K562 (cell line): ENCODE measurements around the gene NEMF. TPM values are rescaled to one million over a fixed set of nuclear protein-coding genes. Genes with fewer than 3 reads are reported as not detected.

Experiments
- ARID2 ChIP-seq: fragments of 450-650 bp; IDR thresholded peaks from 2 replicates; pipeline ENCODE4 v1.6.1; 2017; ENCODE audit warnings: antibody characterized with exemption, mild to moderate bottlenecking
- ESRRA ChIP-seq: fragments of 450-650 bp; IDR thresholded peaks from 2 replicates; pipeline ENCODE4 v1.6.1; 2014; ENCODE audit warnings: low read depth, mild to moderate bottlenecking, moderate library complexity, borderline replicate concordance
- FIP1L1 ChIP-seq: fragments of 200-400 bp; formaldehyde crosslinking; IDR thresholded peaks from 2 replicates; pipeline ENCODE4 v1.6.1; 2018; ENCODE audit warnings: mild to moderate bottlenecking, low read depth, low read length; ENCODE audit not compliant: poor library complexity, severe bottlenecking
- GATAD2B ChIP-seq: fragments of 450-650 bp; IDR thresholded peaks from 2 replicates; pipeline ENCODE4 v1.6.1; 2017; ENCODE audit warnings: mild to moderate bottlenecking, borderline replicate concordance
- KAT7 ChIP-seq: sonication (generic); formaldehyde crosslinking; IDR thresholded peaks from 2 replicates; pipeline ENCODE4 v1.8.0; 2022; ENCODE audit warnings: missing genetic modification reagents, mild to moderate bottlenecking, borderline replicate concordance
- MAZ ChIP-seq, 2 experiments: fragments of 450-650 bp in 1 of 2; sonication (generic) in 1 of 2; formaldehyde crosslinking; IDR thresholded peaks in 1 of 2; conservative IDR thresholded peaks in 1 of 2; 2 replicates each; pipeline versions ENCODE4 v1.4.0 to v1.5.0; 2020; ENCODE audit warnings: mild to moderate bottlenecking in 1 of 2, missing genetic modification reagents in 1 of 2
- MXI1 ChIP-seq: IDR thresholded peaks from 2 replicates; pipeline ENCODE4 v1.6.1; 2011; ENCODE audit warnings: low read depth, mild to moderate bottlenecking, improper control_type of control experiment, low read length
- PHTF2 ChIP-seq: fragments of 250-450 bp; sonication (Bioruptor Pico); IDR thresholded peaks from 2 replicates; pipeline ENCODE4 v1.5.0; 2021; ENCODE audit warnings: mild to moderate bottlenecking
- RAD51 ChIP-seq: fragments of 450-650 bp; IDR thresholded peaks from 2 replicates; pipeline ENCODE4 v1.7.1; 2016; ENCODE audit warnings: low read depth, mild to moderate bottlenecking, borderline replicate concordance
- SAP30 ChIP-seq: fragments of 200-600 bp; sonication (generic); IDR thresholded peaks from 2 replicates; pipeline ENCODE4 v1.6.1; 2012; ENCODE audit warnings: borderline replicate concordance, low read depth, mild to moderate bottlenecking, moderate library complexity, low read length, control low read depth, inconsistent platforms; ENCODE audit not compliant: insufficient read depth, poor library complexity, severe bottlenecking
- ZNF316 ChIP-seq: fragments of 450-650 bp; IDR thresholded peaks from 2 replicates; pipeline ENCODE4 v1.6.1; 2016
- polyA plus RNA-seq, 8 experiments: library from polyadenylated mRNA; depleted of rRNA in 4 of 8; stranded (reverse) in 5 of 8; unstranded in 3 of 8; fragments of >200 nt; fragmentation: Nextera tagmentation in 2 of 8; fragmentation: Illumina TruSeq in 1 of 8; extraction: Ambion mirVana in 2 of 8; extraction: Trizol in 1 of 8; gene quantifications; 2 replicates each; pipeline versions ENCODE4 v1.2.1 to v1.2.3, GENCODE V29; 2011 to 2014; ENCODE audit warnings: inconsistent platforms in 1 of 8, missing spikeins in 1 of 8
- total RNA-seq, 7 experiments: library from RNA; depleted of rRNA in 6 of 7; stranded (reverse); fragments of >200 nt in 6 of 7; fragmentation: Illumina TruSeq in 2 of 7; extraction: Trizol in 2 of 7; gene quantifications; 2 replicates each; pipeline versions ENCODE4 v1.2.1 to v1.2.3, GENCODE V29; 2011 to 2021; ENCODE audit warnings: low replicate concordance in 1 of 7
- TF ChIP-seq, protein P1 (sequence below): fragments of 450-650 bp; formaldehyde crosslinking; IDR thresholded peaks from 2 replicates; pipeline ENCODE4 v1.4.0; 2022; ENCODE audit warnings: missing genetic modification characterization
- TF ChIP-seq, protein P2 (sequence below): fragments of 250-450 bp; sonication (Bioruptor Pico); IDR thresholded peaks from 2 replicates; pipeline ENCODE4 v1.4.0; 2020; ENCODE audit warnings: mild to moderate bottlenecking, moderate library complexity
- TF ChIP-seq, protein P3 (sequence below): fragments of 250-450 bp; sonication (Bioruptor Pico); IDR thresholded peaks from 2 replicates; pipeline ENCODE4 v1.5.0; 2022; ENCODE audit warnings: mild to moderate bottlenecking
- TF ChIP-seq, protein P4 (sequence below): fragments of 150-350 bp; conservative IDR thresholded peaks from 2 replicates; pipeline ENCODE4 v1.6.1; 2014; ENCODE audit warnings: low read length
- TF ChIP-seq, protein P5 (sequence below): fragments of 450-650 bp; IDR thresholded peaks from 2 replicates; pipeline ENCODE4 v1.6.1; 2016

Gene NEMF
- total and polyA plus RNA-seq, 9 of the 15 experiments (the other 6 are each of a cell fraction or from before 2014, with no cell fraction given): 38.8 to 94.4 (median 61.0) TPM

DNA sequence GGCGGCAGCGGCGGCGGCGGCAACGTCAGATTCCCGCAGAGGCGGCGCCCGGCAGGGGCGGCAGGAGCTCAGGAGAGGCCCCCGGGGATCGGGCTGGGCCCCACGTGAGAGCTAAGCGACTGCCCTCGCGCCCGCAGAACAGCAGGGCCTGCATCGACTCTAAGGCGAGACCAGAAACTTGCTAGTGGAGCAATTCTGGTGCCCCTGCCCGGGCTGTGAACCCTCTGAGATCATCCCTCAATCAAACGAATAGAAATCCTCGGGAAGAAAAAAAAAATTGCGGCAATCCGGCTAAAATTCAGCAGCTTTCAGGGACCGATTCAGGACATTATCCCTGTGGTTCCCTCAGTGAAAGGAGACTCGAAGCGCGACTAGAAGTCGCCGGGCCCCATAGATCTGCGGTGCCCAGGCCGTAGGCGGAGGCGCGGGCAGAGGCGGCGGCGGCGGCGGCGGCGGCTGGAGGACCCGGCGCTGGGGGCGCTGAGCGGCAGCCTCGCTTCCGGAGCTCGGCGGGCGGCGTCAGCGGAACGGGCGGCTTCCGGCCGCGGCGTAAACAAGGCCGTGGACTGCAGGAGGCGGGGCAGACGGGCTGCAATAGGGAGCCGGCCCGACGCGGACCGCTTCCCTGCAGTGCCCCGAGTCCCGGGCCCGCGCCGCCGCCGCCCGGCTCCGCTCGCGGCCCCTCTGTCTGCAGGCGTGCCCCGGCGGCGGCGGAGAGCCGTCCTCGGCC lies 84.9 kb downstream of the NEMF start, which contains the start of gene KLHDC2 (continued):
- TF ChIP-seq FIP1L1 (peak; percentile 76), MAZ (CRISPR knock-in tag; conservative IDR thresholded peaks at IDR 0.05 in 1 of 2, IDR thresholded peaks at IDR 0.05 in 1 of 2) (peak; percentile 34 to 55; a peak in 1 of 4 replicates), ZNF316 (no peak), ARID2 (no peak), GATAD2B (peak; percentile 85), KAT7 (CRISPR knock-in tag) (no peak), MXI1 (no peak), RAD51 (no peak; the same call in 1 of the 2 replicates), ESRRA (no peak; the same call in 1 of the 2 replicates), PHTF2 (CRISPR knock-in tag) (no peak), SAP30 (no peak)
- TF ChIP-seq, protein P1, sequence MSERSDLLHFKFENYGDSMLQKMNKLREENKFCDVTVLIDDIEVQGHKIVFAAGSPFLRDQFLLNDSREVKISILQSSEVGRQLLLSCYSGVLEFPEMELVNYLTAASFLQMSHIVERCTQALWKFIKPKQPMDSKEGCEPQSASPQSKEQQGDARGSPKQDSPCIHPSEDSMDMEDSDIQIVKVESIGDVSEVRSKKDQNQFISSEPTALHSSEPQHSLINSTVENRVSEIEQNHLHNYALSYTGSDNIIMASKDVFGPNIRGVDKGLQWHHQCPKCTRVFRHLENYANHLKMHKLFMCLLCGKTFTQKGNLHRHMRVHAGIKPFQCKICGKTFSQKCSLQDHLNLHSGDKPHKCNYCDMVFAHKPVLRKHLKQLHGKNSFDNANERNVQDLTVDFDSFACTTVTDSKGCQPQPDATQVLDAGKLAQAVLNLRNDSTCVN (CRISPR knock-in tag): no peak
- TF ChIP-seq, protein P2, sequence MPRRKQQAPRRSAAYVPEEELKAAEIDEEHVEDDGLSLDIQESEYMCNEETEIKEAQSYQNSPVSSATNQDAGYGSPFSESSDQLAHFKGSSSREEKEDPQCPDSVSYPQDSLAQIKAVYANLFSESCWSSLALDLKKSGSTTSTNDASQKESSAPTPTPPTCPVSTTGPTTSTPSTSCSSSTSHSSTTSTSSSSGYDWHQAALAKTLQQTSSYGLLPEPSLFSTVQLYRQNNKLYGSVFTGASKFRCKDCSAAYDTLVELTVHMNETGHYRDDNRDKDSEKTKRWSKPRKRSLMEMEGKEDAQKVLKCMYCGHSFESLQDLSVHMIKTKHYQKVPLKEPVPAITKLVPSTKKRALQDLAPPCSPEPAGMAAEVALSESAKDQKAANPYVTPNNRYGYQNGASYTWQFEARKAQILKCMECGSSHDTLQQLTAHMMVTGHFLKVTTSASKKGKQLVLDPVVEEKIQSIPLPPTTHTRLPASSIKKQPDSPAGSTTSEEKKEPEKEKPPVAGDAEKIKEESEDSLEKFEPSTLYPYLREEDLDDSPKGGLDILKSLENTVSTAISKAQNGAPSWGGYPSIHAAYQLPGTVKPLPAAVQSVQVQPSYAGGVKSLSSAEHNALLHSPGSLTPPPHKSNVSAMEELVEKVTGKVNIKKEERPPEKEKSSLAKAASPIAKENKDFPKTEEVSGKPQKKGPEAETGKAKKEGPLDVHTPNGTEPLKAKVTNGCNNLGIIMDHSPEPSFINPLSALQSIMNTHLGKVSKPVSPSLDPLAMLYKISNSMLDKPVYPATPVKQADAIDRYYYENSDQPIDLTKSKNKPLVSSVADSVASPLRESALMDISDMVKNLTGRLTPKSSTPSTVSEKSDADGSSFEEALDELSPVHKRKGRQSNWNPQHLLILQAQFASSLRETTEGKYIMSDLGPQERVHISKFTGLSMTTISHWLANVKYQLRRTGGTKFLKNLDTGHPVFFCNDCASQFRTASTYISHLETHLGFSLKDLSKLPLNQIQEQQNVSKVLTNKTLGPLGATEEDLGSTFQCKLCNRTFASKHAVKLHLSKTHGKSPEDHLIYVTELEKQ (CRISPR knock-in tag): no peak
- TF ChIP-seq, protein P3, sequence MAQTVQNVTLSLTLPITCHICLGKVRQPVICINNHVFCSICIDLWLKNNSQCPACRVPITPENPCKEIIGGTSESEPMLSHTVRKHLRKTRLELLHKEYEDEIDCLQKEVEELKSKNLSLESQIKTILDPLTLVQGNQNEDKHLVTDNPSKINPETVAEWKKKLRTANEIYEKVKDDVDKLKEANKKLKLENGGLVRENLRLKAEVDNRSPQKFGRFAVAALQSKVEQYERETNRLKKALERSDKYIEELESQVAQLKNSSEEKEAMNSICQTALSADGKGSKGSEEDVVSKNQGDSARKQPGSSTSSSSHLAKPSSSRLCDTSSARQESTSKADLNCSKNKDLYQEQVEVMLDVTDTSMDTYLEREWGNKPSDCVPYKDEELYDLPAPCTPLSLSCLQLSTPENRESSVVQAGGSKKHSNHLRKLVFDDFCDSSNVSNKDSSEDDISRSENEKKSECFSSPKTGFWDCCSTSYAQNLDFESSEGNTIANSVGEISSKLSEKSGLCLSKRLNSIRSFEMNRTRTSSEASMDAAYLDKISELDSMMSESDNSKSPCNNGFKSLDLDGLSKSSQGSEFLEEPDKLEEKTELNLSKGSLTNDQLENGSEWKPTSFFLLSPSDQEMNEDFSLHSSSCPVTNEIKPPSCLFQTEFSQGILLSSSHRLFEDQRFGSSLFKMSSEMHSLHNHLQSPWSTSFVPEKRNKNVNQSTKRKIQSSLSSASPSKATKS (CRISPR knock-in tag): no peak
- TF ChIP-seq, protein P4, sequence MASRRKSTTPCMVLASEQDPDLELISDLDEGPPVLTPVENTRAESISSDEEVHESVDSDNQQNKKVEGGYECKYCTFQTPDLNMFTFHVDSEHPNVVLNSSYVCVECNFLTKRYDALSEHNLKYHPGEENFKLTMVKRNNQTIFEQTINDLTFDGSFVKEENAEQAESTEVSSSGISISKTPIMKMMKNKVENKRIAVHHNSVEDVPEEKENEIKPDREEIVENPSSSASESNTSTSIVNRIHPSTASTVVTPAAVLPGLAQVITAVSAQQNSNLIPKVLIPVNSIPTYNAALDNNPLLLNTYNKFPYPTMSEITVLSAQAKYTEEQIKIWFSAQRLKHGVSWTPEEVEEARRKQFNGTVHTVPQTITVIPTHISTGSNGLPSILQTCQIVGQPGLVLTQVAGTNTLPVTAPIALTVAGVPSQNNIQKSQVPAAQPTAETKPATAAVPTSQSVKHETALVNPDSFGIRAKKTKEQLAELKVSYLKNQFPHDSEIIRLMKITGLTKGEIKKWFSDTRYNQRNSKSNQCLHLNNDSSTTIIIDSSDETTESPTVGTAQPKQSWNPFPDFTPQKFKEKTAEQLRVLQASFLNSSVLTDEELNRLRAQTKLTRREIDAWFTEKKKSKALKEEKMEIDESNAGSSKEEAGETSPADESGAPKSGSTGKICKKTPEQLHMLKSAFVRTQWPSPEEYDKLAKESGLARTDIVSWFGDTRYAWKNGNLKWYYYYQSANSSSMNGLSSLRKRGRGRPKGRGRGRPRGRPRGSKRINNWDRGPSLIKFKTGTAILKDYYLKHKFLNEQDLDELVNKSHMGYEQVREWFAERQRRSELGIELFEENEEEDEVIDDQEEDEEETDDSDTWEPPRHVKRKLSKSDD: no peak
- TF ChIP-seq, protein P5, sequence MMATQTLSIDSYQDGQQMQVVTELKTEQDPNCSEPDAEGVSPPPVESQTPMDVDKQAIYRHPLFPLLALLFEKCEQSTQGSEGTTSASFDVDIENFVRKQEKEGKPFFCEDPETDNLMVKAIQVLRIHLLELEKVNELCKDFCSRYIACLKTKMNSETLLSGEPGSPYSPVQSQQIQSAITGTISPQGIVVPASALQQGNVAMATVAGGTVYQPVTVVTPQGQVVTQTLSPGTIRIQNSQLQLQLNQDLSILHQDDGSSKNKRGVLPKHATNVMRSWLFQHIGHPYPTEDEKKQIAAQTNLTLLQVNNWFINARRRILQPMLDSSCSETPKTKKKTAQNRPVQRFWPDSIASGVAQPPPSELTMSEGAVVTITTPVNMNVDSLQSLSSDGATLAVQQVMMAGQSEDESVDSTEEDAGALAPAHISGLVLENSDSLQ: no peak
